Psoas muscle (tissue), 8 donors: ENCODE data around the gene SPAG5. TPM values are rescaled to one million over a fixed set of nuclear protein-coding genes. Genes with fewer than 3 reads are reported as not detected.

ENCODE experiments used
- ATAC-seq, 4 donors: fragments of 200-7000 bp; cut with Tn5 transposase; one replicate each; pipeline ENCODE4 v1.9.1; 2020; ENCODE audit warnings: moderate library complexity in 3 of 4, mild to moderate bottlenecking in 2 of 4
- DNase-seq, 2 donors: peaks; one replicate each; pipeline ENCODE4 v3.0.0-alpha.2; 2020
- H3K27ac ChIP-seq: fragments of 200-600 bp; one replicate; pipeline ENCODE4 v1.8.0; 2022
- H3K27me3 ChIP-seq, 3 donors: fragments of 200-600 bp in 1 of 3; one replicate each; pipeline versions ENCODE4 v1.6.1 to v1.8.0; 2013 to 2022; ENCODE audit warnings: low read length in 2 of 3, mild to moderate bottlenecking in 2 of 3, moderate library complexity in 1 of 3; ENCODE audit not compliant: insufficient read depth in 3 of 3
- H3K36me3 ChIP-seq, 2 donors: fragments of 200-600 bp in 1 of 2; one replicate each; pipeline versions ENCODE4 v1.6.1 to v1.8.0; 2013 to 2022; ENCODE audit warnings: low read depth in 1 of 2, mild to moderate bottlenecking in 1 of 2, moderate library complexity in 1 of 2; ENCODE audit not compliant: insufficient read depth in 1 of 2
- H3K4me1 ChIP-seq: fragments of 200-600 bp; one replicate; pipeline ENCODE4 v1.8.0; 2022
- H3K4me3 ChIP-seq: fragments of 200-600 bp; one replicate; pipeline ENCODE4 v1.8.0; 2022; ENCODE audit warnings: mild to moderate bottlenecking
- H3K9me3 ChIP-seq: fragments of 200-600 bp; one replicate; pipeline ENCODE4 v1.8.0; 2022
- WGBS, 3 donors: extraction: QIAGEN DNeasy Blood & Tissue Kit; methylation state at CpG; one replicate each; pipeline versions ENCODE4 v1.1.6 to v1.1.7; 2013; 5-methylcytosine and 5-hydroxymethylcytosine counted together
- intact Hi-C, 2 donors: fragments of 100-400 bp; cut with DNase I; formaldehyde crosslinking; loops; one replicate each; pipeline versions ENCODE4 v1.11.0 to v1.14.2; 2022
- polyA plus RNA-seq, 3 donors: library from polyadenylated mRNA; stranded (reverse); fragments of 200-250 nt; gene quantifications; one replicate each; pipeline ENCODE4 v1.2.3, GENCODE V29; 2013
- total RNA-seq, 4 donors: library from RNA; stranded (reverse); fragmentation: NEBNext Ultra II Directional in 2 of 4; extraction: Animal tissue kit (Norgen Biotek cat#: 25700) in 2 of 4; gene quantifications; one replicate each; pipeline versions ENCODE4 v1.2.1 to v1.2.4, GENCODE V29; 2021 to 2023
- TF ChIP-seq, protein P1 (sequence below): fragments of 200-600 bp; IDR thresholded peaks from one replicate; pipeline ENCODE4 v1.8.0; 2022; ENCODE audit warnings: antibody characterized with exemption
- donor health status: healthy with polysubstance abuse.
- donor health status: DM: no; HTN: no; CAD: no; lungs with moderate emphysema.
- donor health status: Bipolar disorder and iron deficiency.
- donor health status: healthy.
- donor health status: DM: yes; HTN: yes; CAD: no.
- donor health status: DM: no; HTN: no; CAD: no.
- donor health status: DM: no; HTN: no; CAD: no.
- donor health status: DM: yes; HTN: yes; CAD: no.

The SPAG5 gene
- total and polyA plus RNA-seq, 7 donors: 0.15 to 2.4 (median 1.1) TPM

DNA sequence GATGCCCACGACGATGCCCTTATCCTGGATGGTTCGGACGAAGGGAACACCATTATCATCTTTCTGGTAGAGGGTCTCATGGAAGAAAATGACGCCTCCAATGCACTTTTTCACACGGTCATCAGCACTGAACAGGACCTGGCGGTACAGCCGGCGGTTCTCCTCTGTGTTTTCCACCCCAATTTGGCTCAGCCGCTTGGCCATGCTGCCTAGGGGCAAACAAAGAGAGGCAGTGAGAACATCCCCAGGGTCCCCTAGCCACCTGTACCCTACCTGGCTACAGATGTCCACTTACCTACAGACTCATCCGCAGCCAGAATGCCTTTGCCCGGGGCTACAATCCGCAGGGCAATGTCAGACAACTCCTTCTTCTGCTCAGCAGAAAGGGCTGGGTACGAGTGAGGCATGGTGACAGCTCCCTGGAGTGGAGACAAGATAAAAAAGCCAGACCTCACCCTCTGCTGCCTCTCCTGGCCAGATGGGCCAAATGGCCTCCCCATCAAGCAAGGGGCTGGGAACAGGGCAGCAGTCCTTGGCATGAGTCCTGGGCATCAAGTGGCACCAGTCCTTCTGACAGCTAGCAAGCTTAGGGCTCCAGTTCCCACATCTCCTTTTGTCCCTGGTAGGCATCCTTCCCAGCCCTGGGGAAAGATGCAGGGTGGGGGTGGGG lies 23.6 kb downstream of the SPAG5 start:
- Histone ChIP-seq H3K27ac (no peak overlapping the region), H3K27me3 (no peaks in the 10 kb centered on the region), H3K4me3 (no peak overlapping the region), H3K9me3 (no peaks in the 10 kb centered on the region), H3K4me1 (peaks cover 9% of the 10 kb centered on the region), H3K36me3 (no peaks in the 10 kb centered on the region)
- ATAC-seq (no peak), DNase-seq (no peak)
- WGBS, 3 donors: 91 to 94% (median 92%) methylated on average over 14 of the region's 14 CpGs
- intact Hi-C loops: no loop called here
- TF ChIP-seq, protein P1, sequence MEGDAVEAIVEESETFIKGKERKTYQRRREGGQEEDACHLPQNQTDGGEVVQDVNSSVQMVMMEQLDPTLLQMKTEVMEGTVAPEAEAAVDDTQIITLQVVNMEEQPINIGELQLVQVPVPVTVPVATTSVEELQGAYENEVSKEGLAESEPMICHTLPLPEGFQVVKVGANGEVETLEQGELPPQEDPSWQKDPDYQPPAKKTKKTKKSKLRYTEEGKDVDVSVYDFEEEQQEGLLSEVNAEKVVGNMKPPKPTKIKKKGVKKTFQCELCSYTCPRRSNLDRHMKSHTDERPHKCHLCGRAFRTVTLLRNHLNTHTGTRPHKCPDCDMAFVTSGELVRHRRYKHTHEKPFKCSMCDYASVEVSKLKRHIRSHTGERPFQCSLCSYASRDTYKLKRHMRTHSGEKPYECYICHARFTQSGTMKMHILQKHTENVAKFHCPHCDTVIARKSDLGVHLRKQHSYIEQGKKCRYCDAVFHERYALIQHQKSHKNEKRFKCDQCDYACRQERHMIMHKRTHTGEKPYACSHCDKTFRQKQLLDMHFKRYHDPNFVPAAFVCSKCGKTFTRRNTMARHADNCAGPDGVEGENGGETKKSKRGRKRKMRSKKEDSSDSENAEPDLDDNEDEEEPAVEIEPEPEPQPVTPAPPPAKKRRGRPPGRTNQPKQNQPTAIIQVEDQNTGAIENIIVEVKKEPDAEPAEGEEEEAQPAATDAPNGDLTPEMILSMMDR: no peak

GRCh38 chr17:28574526-28574925 lies 24.3 kb downstream of the SPAG5 start:
- Histone ChIP-seq H3K27ac (no peak overlapping the region), H3K27me3 (no peaks in the 10 kb centered on the region), H3K9me3 (no peaks in the 10 kb centered on the region), H3K36me3 (peaks cover 0 to 3% of the 10 kb centered on the region in 2 donors), H3K4me1 (peaks cover 16% of the 10 kb centered on the region), H3K4me3 (no peak overlapping the region)
- DNase-seq (no peak), ATAC-seq (no peak)
- TF ChIP-seq, protein P1: no peak
- intact Hi-C loops: no loop called here
- WGBS, 3 donors: 86 to 91% (median 87%) methylated on average over 7 of the region's 7 CpGs

GRCh38 chr17:28573966-28574480 lies 24.8 kb downstream of the SPAG5 start:
- peaks cover 0 to 8% of the 10 kb centered on the region in 2 donors for H3K36me3 ChIP-seq
- no peaks in the 10 kb centered on the region for H3K27me3 ChIP-seq
- no peak overlapping the region for H3K27ac ChIP-seq
- WGBS, 3 donors: 95 to 97% (median 95%) methylated on average over 6 of the region's 6 CpGs
- DNase-seq: no peak
- H3K4me1 ChIP-seq: peaks cover 18% of the 10 kb centered on the region
- H3K4me3 ChIP-seq: no peak overlapping the region
- no peak for ATAC-seq
- TF ChIP-seq, protein P1: no peak
- intact Hi-C loops: no loop called here
- no peaks in the 10 kb centered on the region for H3K9me3 ChIP-seq

DNA sequence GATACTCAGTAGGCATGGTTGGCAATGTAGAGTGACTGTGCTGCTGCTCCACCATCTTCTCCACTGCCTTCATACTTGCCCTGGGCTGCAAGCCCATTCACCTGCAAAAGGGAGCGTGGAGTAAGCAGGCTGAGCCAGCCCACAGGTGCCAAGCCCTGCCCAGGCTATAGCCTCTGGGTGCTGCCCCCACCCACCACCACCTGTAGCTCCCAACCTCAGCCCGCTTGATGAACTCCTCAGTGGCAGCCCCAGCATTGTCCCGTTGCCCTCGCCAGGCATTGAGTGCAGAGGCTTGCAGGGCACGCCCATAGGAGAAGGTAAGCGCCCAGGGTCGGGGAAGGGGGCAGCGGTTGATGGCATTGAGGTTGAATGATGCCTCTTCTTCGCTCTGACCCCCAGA lies 25.3 kb downstream of the SPAG5 start:
- no peaks in the 10 kb centered on the region for H3K27me3 ChIP-seq
- 93 to 99% (median 98%) methylated on average over 9 of the region's 9 CpGs for WGBS, 3 donors
- TF ChIP-seq, protein P1: no peak
- ATAC-seq (no peak), DNase-seq (no peak)
- no peaks in the 10 kb centered on the region for H3K9me3 ChIP-seq
- no peak overlapping the region for H3K27ac ChIP-seq
- intact Hi-C loops: no loop called here
- H3K36me3 ChIP-seq: peaks cover 0 to 8% of the 10 kb centered on the region in 2 donors
- peaks cover 18% of the 10 kb centered on the region for H3K4me1 ChIP-seq
- no peak overlapping the region for H3K4me3 ChIP-seq

- H3K4me1 ChIP-seq: peaks cover 18% of the 10 kb centered on the region
Observed at GRCh38 chr17:28573040-28573380, 25.8 kb downstream of the SPAG5 start.

More at GRCh38 chr17:28573040-28573380, 25.8 kb downstream of the SPAG5 start:
- no peak for DNase-seq
- peaks cover 0 to 12% of the 10 kb centered on the region in 2 donors for H3K36me3 ChIP-seq
- no peaks in the 10 kb centered on the region for H3K9me3 ChIP-seq
- intact Hi-C loops: no loop called here
- H3K4me3 ChIP-seq: no peak overlapping the region
- H3K27ac ChIP-seq: no peak overlapping the region
- ATAC-seq: no peak
- TF ChIP-seq, protein P1: no peak
- H3K27me3 ChIP-seq: no peaks in the 10 kb centered on the region
